Measurements from ENCODE around the gene AUTS2. TPM values are rescaled to one million over a fixed set of nuclear protein-coding genes. Genes with fewer than 3 reads are reported as not detected.

Gene AUTS2
- total RNA-seq, 1 experiment from 2014 or later = 2.5 TPM

DNA sequence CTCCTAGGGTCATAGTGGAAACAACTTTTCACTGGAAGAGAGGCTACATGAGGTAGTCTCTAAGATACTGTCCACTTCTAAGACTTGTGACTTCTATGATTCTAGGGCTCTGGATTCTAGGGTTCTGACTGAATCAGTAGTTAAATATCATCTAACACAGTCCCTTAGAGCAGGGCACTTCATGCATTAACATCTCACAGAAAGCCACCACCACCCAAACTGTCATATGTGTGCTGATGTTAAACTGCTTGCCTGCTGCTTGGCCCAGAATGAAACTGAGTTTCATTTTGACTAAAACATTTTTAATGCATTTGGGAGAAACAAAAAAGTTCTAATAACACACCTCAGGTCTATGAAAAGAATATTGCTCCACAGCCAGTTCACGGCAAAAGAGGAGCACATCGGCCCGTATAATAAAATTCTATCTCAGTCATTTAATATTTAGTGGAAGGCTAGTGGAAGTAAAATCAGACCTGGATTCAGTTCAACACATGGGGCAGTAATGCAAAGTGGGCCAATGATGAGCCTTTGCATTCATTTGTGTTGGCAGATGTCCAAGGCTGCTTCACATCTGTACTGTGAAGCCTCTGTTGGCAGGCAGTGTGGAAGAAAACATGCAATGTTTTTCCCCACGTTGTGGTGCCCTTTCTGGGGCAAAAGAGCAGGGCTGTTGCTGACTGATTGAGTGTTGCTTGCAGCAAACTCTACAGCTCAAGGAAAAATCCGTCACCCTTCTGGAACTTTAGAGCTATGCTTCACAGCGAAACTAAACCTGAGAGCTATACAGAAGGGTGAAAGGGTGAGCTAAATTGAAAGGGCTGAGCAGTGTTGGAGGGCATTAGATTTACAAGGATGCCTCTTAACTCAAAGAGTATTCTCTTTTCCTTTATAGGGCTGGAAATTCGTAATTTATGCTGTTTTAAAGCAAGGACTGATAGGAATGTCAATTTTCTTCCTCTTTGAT lies 33.5 kb upstream of the AUTS2 start:
- Histone ChIP-seq H3K4me1 (ENCODE audit: control insufficient read depth, insufficient read depth, low read length) (no peaks in the 10 kb centered on the region), H3K27me3 (ENCODE audit: control insufficient read depth, insufficient read depth, low read length) (no peaks in the 10 kb centered on the region), H3K9me3 (ENCODE audit: control insufficient read depth, insufficient read depth, low read depth, low read length) (no peaks in the 10 kb centered on the region), H3K4me3 (ENCODE audit: low read depth in 2 of 2, low read length in 2 of 2) (no peak overlapping the region), H3K27ac (ENCODE audit: low read length) (no peak overlapping the region), H3K36me3 (ENCODE audit: control insufficient read depth, insufficient read depth, low read length) (no peaks in the 10 kb centered on the region)
- CTCF ChIA-PET = no interaction called here
- ATAC-seq (no peak), DNase-seq (ENCODE audit: low read depth, low spot score) (no peak)
- in situ Hi-C loops (cut with HindIII; ENCODE audit: low pct_unique_long_range_greater_than_20kb, low sequenced_read_pairs) = no loop called here
- TF ChIP-seq TCF7L2 (IDR thresholded peaks at IDR 0.05; ENCODE audit: low read depth, low read length) (no peak), SIN3A (IDR thresholded peaks at IDR 0.05; ENCODE audit: borderline replicate concordance, insufficient read depth, low read depth, low read length) (no peak), POLR2AphosphoS5 (IDR thresholded peaks at IDR 0.05; ENCODE audit: low read depth, low read length) (no peak)
- TF ChIP-seq, protein P1, sequence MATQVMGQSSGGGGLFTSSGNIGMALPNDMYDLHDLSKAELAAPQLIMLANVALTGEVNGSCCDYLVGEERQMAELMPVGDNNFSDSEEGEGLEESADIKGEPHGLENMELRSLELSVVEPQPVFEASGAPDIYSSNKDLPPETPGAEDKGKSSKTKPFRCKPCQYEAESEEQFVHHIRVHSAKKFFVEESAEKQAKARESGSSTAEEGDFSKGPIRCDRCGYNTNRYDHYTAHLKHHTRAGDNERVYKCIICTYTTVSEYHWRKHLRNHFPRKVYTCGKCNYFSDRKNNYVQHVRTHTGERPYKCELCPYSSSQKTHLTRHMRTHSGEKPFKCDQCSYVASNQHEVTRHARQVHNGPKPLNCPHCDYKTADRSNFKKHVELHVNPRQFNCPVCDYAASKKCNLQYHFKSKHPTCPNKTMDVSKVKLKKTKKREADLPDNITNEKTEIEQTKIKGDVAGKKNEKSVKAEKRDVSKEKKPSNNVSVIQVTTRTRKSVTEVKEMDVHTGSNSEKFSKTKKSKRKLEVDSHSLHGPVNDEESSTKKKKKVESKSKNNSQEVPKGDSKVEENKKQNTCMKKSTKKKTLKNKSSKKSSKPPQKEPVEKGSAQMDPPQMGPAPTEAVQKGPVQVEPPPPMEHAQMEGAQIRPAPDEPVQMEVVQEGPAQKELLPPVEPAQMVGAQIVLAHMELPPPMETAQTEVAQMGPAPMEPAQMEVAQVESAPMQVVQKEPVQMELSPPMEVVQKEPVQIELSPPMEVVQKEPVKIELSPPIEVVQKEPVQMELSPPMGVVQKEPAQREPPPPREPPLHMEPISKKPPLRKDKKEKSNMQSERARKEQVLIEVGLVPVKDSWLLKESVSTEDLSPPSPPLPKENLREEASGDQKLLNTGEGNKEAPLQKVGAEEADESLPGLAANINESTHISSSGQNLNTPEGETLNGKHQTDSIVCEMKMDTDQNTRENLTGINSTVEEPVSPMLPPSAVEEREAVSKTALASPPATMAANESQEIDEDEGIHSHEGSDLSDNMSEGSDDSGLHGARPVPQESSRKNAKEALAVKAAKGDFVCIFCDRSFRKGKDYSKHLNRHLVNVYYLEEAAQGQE (IDR thresholded peaks at IDR 0.05; ENCODE audit: insufficient read depth in 1 of 2, low read depth in 2 of 2, low read length in 1 of 2) = no peak
- TF ChIP-seq, protein P2, sequence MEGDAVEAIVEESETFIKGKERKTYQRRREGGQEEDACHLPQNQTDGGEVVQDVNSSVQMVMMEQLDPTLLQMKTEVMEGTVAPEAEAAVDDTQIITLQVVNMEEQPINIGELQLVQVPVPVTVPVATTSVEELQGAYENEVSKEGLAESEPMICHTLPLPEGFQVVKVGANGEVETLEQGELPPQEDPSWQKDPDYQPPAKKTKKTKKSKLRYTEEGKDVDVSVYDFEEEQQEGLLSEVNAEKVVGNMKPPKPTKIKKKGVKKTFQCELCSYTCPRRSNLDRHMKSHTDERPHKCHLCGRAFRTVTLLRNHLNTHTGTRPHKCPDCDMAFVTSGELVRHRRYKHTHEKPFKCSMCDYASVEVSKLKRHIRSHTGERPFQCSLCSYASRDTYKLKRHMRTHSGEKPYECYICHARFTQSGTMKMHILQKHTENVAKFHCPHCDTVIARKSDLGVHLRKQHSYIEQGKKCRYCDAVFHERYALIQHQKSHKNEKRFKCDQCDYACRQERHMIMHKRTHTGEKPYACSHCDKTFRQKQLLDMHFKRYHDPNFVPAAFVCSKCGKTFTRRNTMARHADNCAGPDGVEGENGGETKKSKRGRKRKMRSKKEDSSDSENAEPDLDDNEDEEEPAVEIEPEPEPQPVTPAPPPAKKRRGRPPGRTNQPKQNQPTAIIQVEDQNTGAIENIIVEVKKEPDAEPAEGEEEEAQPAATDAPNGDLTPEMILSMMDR (IDR thresholded peaks at IDR 0.05) = no peak
- intact Hi-C loops (cut with micrococcal nuclease; ENCODE audit: unreplicated experiment) = no loop called here
- BruUV-seq (replicated peaks) = no TSS peak
- POLR2A ChIA-PET = no interaction called here

DNA sequence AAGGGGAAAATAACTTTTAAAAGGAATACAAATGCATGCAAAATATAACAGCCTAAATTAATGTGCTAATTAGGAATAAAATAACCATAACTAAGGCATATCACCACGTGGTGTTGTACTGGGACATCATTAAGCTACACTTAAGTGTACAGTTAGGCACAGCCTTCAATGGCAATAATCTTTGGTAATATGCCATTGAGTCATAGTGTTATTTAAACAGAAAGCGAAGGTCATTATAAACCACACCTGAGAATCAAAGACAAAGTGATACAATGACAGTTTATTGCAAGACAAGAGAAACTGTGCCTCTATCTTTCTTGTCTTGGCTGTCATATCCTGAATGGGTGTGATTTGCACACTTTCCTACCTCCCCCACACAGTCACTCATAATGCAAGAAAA lies 30.5 kb upstream of the AUTS2 start:
- Histone ChIP-seq H3K4me1 (ENCODE audit: control insufficient read depth, insufficient read depth, low read length) (no peaks in the 10 kb centered on the region), H3K27ac (ENCODE audit: low read length) (no peak overlapping the region), H3K36me3 (ENCODE audit: control insufficient read depth, insufficient read depth, low read length) (no peaks in the 10 kb centered on the region), H3K27me3 (ENCODE audit: control insufficient read depth, insufficient read depth, low read length) (no peaks in the 10 kb centered on the region), H3K9me3 (ENCODE audit: control insufficient read depth, insufficient read depth, low read depth, low read length) (no peaks in the 10 kb centered on the region), H3K4me3 (ENCODE audit: low read depth in 2 of 2, low read length in 2 of 2) (no peak overlapping the region)
- intact Hi-C loops (cut with micrococcal nuclease; ENCODE audit: unreplicated experiment) = no loop called here
- ATAC-seq (no peak), DNase-seq (ENCODE audit: low read depth, low spot score) (no peak)
- no TSS peak for BruUV-seq (replicated peaks)
- in situ Hi-C loops (cut with HindIII; ENCODE audit: low pct_unique_long_range_greater_than_20kb, low sequenced_read_pairs) = no loop called here
- POLR2A ChIA-PET = no interaction called here
- CTCF ChIA-PET = no interaction called here
- TF ChIP-seq POLR2AphosphoS5 (IDR thresholded peaks at IDR 0.05; ENCODE audit: low read depth, low read length) (no peak), TCF7L2 (IDR thresholded peaks at IDR 0.05; ENCODE audit: low read depth, low read length) (no peak), SIN3A (IDR thresholded peaks at IDR 0.05; ENCODE audit: borderline replicate concordance, insufficient read depth, low read depth, low read length) (no peak)
- TF ChIP-seq, protein P2 (IDR thresholded peaks at IDR 0.05) = no peak
- TF ChIP-seq, protein P1 (IDR thresholded peaks at IDR 0.05; ENCODE audit: insufficient read depth in 1 of 2, low read depth in 2 of 2, low read length in 1 of 2) = no peak

Measured in Panc1 (cell line).